BJ (cell line): ENCODE data around the gene C1QBP. TPM values are rescaled to one million over a fixed set of nuclear protein-coding genes. Genes with fewer than 3 reads are reported as not detected.

Experiments used
- CTCF ChIA-PET: fragments of 350-600 bp; formaldehyde crosslinking; extraction: SDS; loops from one replicate; lab custom pipeline; 2021; ENCODE audit warnings: antibody characterized with exemption, inconsistent platforms; lab: Yijun Ruan, JAX
- POLR2A ChIA-PET: fragments of 300-600 bp; sonication (Branson Sonifier 250); formaldehyde crosslinking; extraction: SDS; loops from one replicate; lab custom pipeline; 2021; ENCODE audit warnings: antibody characterized with exemption; lab: Charles Lee
- DNase-seq: peaks from one replicate; pipeline ENCODE4 v3.0.0-alpha.2; 2011; ENCODE audit warnings: low read depth
- H3K27me3 ChIP-seq: 2 replicates; pipeline ENCODE4 v1.6.0; 2011; ENCODE audit warnings: low read length; ENCODE audit not compliant: control insufficient read depth, insufficient read depth
- H3K36me3 ChIP-seq: 2 replicates; pipeline ENCODE4 v1.5.1; 2011; ENCODE audit warnings: low read length; ENCODE audit not compliant: control insufficient read depth, insufficient read depth
- H3K4me3 ChIP-seq: 2 replicates; pipeline ENCODE4 v1.5.1; 2011; ENCODE audit warnings: low read depth, mild to moderate bottlenecking, control low read depth, low read length
- CTCF ChIP-seq: IDR thresholded peaks from 2 replicates; pipeline ENCODE4 v1.5.1; 2011; ENCODE audit warnings: low read depth, mild to moderate bottlenecking, control low read depth, inconsistent platforms, low read length, moderate library complexity; ENCODE audit not compliant: insufficient read depth
- polyA plus RNA-seq: library from polyadenylated mRNA; depleted of rRNA; stranded (reverse); fragments of >200 nt; gene quantifications from 2 replicates; pipeline ENCODE4 v1.2.3, GENCODE V29; 2011; rRNA removed

C1QBP gene
- polyA plus RNA-seq, 1 experiment: 63.8 TPM

- ChIA-PET CTCF (interaction anchor here (0.6 kb wide), 1 partner anchor 98 kb away, joined by 3 read pairs; no protein-coding TSS in a partner anchor), POLR2A (no interaction called here)
- H3K27me3 ChIP-seq: no peaks in the 10 kb centered on the region
- no peak overlapping the region for H3K4me3 ChIP-seq
- no peak for DNase-seq
- H3K36me3 ChIP-seq: peaks cover 7% of the 10 kb centered on the region
- no peak for TF ChIP-seq CTCF
Observed at GRCh38 chr17:5405400-5405799, 33.6 kb downstream of the C1QBP start.

- H3K4me3 ChIP-seq: no peak overlapping the region
- H3K36me3 ChIP-seq: no peaks in the 10 kb centered on the region; the same call in none of the 2 replicates
- no peaks in the 10 kb centered on the region for H3K27me3 ChIP-seq
- CTCF ChIA-PET: no interaction called here
- POLR2A ChIA-PET: no interaction called here
- TF ChIP-seq CTCF: no peak
- no peak for DNase-seq
Observed at GRCh38 chr17:5399767-5400166, 39.2 kb downstream of the C1QBP start.

DNA sequence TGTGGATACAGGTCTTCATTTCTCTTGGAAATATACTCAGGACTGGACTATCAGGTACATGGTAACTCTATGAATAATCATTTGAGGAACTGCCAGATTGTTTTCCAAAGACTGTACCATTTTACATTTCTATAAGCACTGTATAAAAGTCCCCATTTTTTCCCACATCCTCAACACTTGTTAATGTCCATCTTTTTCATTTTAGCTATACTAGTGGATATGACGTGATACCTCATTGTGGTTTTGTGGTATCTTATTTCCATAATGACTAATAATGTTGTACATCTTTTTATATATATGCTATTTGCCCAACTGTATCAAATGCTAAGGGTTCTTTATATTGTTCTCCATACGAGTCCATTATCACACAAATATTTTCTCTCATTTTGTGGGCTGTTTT lies 42.3 kb downstream of the C1QBP start:
- ChIA-PET POLR2A (no interaction called here), CTCF (no interaction called here)
- Histone ChIP-seq H3K27me3 (no peaks in the 10 kb centered on the region), H3K4me3 (no peak overlapping the region), H3K36me3 (peaks cover 4% of the 10 kb centered on the region)
- no peak for TF ChIP-seq CTCF
- DNase-seq: no peak

- CTCF ChIA-PET: interaction anchor here (0.6 to 2.0 kb wide), 3 partner anchors 13 to 28 kb away, joined by 3 to 5 read pairs (median 3); partner anchors contain the start of gene NUP88
- POLR2A ChIA-PET: no interaction called here
- no peak for TF ChIP-seq CTCF
- DNase-seq: no peak
- Histone ChIP-seq H3K4me3 (no peak overlapping the region), H3K36me3 (peaks cover 10% of the 10 kb centered on the region), H3K27me3 (no peaks in the 10 kb centered on the region)
Observed at GRCh38 chr17:5391678-5392077, 47.3 kb downstream of the C1QBP start.

Other genes starting within 250 kb of the C1QBP start
- gene ZNF594, start 247.3 kb downstream of the C1QBP start, polyA plus RNA-seq: 3.1 and 4.1 TPM in 2 replicates
- gene SCIMP, start 204.3 kb downstream of the C1QBP start, polyA plus RNA-seq: not detected in 2 replicates
- gene RABEP1, start 156.9 kb downstream of the C1QBP start, polyA plus RNA-seq: 14.9 and 29.1 TPM in 2 replicates
- 44.4 and 82.7 TPM in 2 replicates for gene NUP88, start 19.5 kb downstream of the C1QBP start, polyA plus RNA-seq
- gene RPAIN, start 19.0 kb downstream of the C1QBP start, polyA plus RNA-seq: 22.8 and 29.9 TPM in 2 replicates
- 6.4 and 9.1 TPM in 2 replicates for gene DHX33, start 29.8 kb upstream of the C1QBP start, polyA plus RNA-seq
- 69.3 and 115 TPM in 2 replicates for gene DERL2, start 47.0 kb upstream of the C1QBP start, polyA plus RNA-seq
- 6.2 and 11.4 TPM in 2 replicates for gene MIS12, start 47.4 kb upstream of the C1QBP start, polyA plus RNA-seq
- 21.5 and 29.3 TPM in 2 replicates for gene NLRP1, start 145.4 kb upstream of the C1QBP start, polyA plus RNA-seq